Liver (tissue), 9 donors: ENCODE data around the gene KRT83. TPM values are rescaled to one million over a fixed set of nuclear protein-coding genes. Genes with fewer than 3 reads are reported as not detected.

Experiments
- DNase-seq: peaks from one replicate; pipeline ENCODE4 v3.0.0-alpha.2; 2017; ENCODE audit warnings: low spot score
- H3K27ac ChIP-seq, 2 donors: one replicate each; pipeline ENCODE4 v1.7.0; 2013; ENCODE audit warnings: inconsistent platforms in 2 of 2, low read length in 2 of 2, control low read depth in 1 of 2, low read depth in 1 of 2, mild to moderate bottlenecking in 1 of 2
- H3K27me3 ChIP-seq, 4 donors: one replicate each; pipeline versions ENCODE4 v1.6.1 to v1.7.0; 2013; ENCODE audit warnings: low read length in 3 of 4, inconsistent platforms in 1 of 4, mild to moderate bottlenecking in 1 of 4, moderate library complexity in 1 of 4; ENCODE audit not compliant: control insufficient read depth in 4 of 4, insufficient read depth in 4 of 4
- H3K36me3 ChIP-seq, 4 donors: one replicate each; pipeline versions ENCODE4 v1.6.1 to v1.7.0; 2013; ENCODE audit warnings: low read length in 3 of 4, mild to moderate bottlenecking in 3 of 4, low read depth in 1 of 4, moderate library complexity in 1 of 4; ENCODE audit not compliant: control insufficient read depth in 4 of 4, insufficient read depth in 3 of 4
- H3K4me1 ChIP-seq, 4 donors: one replicate each; pipeline versions ENCODE4 v1.6.1 to v1.7.0; 2013; ENCODE audit warnings: low read length in 3 of 4, mild to moderate bottlenecking in 3 of 4, moderate library complexity in 1 of 4; ENCODE audit not compliant: control insufficient read depth in 4 of 4, insufficient read depth in 4 of 4
- H3K4me3 ChIP-seq, 3 donors: one replicate each; pipeline versions ENCODE4 v1.6.1 to v1.7.0; 2013; ENCODE audit warnings: low read length in 3 of 3, control low read depth in 1 of 3, low read depth in 1 of 3, mild to moderate bottlenecking in 1 of 3
- H3K9ac ChIP-seq, 2 donors: one replicate each; pipeline ENCODE4 v1.7.0; 2013; ENCODE audit warnings: low read length in 2 of 2, mild to moderate bottlenecking in 2 of 2, moderate library complexity in 2 of 2, control low read depth in 1 of 2, low read depth in 1 of 2
- H3K9me3 ChIP-seq, 4 donors: one replicate each; pipeline versions ENCODE4 v1.6.1 to v1.7.0; 2013; ENCODE audit warnings: low read length in 3 of 4; ENCODE audit not compliant: control insufficient read depth in 4 of 4
- ATF3 ChIP-seq: IDR thresholded peaks from 2 replicates; pipeline ENCODE4 v1.6.1; 2016; ENCODE audit warnings: antibody characterized with exemption
- CTCF ChIP-seq: fragments of 150-350 bp; IDR thresholded peaks from 2 replicates; pipeline ENCODE4 v1.5.1; 2017; ENCODE audit warnings: improper control_type of control experiment, low read depth, low read length; ENCODE audit not compliant: missing input control
- EGR1 ChIP-seq, 2 donors: IDR thresholded peaks; 2 replicates each; pipeline ENCODE4 v1.6.1; 2016 to 2018; ENCODE audit warnings: antibody characterized with exemption in 2 of 2, low read depth in 2 of 2
- FOXA1 ChIP-seq: IDR thresholded peaks from 2 replicates; pipeline ENCODE4 v1.6.1; 2016; ENCODE audit warnings: antibody characterized with exemption
- FOXA2 ChIP-seq: IDR thresholded peaks from 2 replicates; pipeline ENCODE4 v1.6.1; 2016; ENCODE audit warnings: antibody characterized with exemption
- GABPA ChIP-seq, 2 donors: IDR thresholded peaks in 1 of 2; conservative IDR thresholded peaks in 1 of 2; 2 replicates each; pipeline ENCODE4 v1.6.1; 2016; ENCODE audit warnings: antibody characterized with exemption in 2 of 2, mild to moderate bottlenecking in 1 of 2, moderate library complexity in 1 of 2
- HNF4A ChIP-seq, 2 donors: conservative IDR thresholded peaks; 2 replicates each; pipeline ENCODE4 v1.6.1; 2016; ENCODE audit warnings: antibody characterized with exemption in 2 of 2, mild to moderate bottlenecking in 2 of 2
- HNF4G ChIP-seq: IDR thresholded peaks from 2 replicates; pipeline ENCODE4 v1.6.1; 2016; ENCODE audit warnings: antibody characterized with exemption
- JUND ChIP-seq, 2 donors: IDR thresholded peaks; 2 replicates each; pipeline ENCODE4 v1.6.1; 2016; ENCODE audit warnings: antibody characterized with exemption in 2 of 2
- MAX ChIP-seq: IDR thresholded peaks from 2 replicates; pipeline ENCODE4 v1.6.1; 2016; ENCODE audit warnings: antibody characterized with exemption
- NR2F2 ChIP-seq: IDR thresholded peaks from 2 replicates; pipeline ENCODE4 v1.6.1; 2016; ENCODE audit warnings: antibody characterized with exemption
- RAD21 ChIP-seq, 2 donors: IDR thresholded peaks; 2 replicates each; pipeline ENCODE4 v1.6.1; 2016; ENCODE audit warnings: antibody characterized with exemption in 2 of 2, mild to moderate bottlenecking in 2 of 2
- REST ChIP-seq: IDR thresholded peaks from 2 replicates; pipeline ENCODE4 v1.6.1; 2016; ENCODE audit warnings: antibody characterized with exemption, mild to moderate bottlenecking
- RXRA ChIP-seq, 2 donors: IDR thresholded peaks; 2 replicates each; pipeline ENCODE4 v1.6.1; 2017 to 2018; ENCODE audit warnings: antibody characterized with exemption in 2 of 2, mild to moderate bottlenecking in 1 of 2
- SP1 ChIP-seq: IDR thresholded peaks from 2 replicates; pipeline ENCODE4 v1.6.1; 2018; ENCODE audit warnings: antibody characterized with exemption, mild to moderate bottlenecking
- TAF1 ChIP-seq: conservative IDR thresholded peaks from 2 replicates; pipeline ENCODE4 v1.6.1; 2016; ENCODE audit warnings: antibody characterized with exemption, mild to moderate bottlenecking
- YY1 ChIP-seq: IDR thresholded peaks from 2 replicates; pipeline ENCODE4 v1.6.1; 2016; ENCODE audit warnings: antibody characterized with exemption, mild to moderate bottlenecking
- ZBTB33 ChIP-seq: IDR thresholded peaks from 2 replicates; pipeline ENCODE4 v1.6.1; 2016; ENCODE audit warnings: antibody characterized with exemption
- WGBS: extraction: QIAGEN DNeasy Blood & Tissue Kit; methylation state at CpG from one replicate; pipeline ENCODE4 v1.1.7; 2013; 5-methylcytosine and 5-hydroxymethylcytosine counted together
- polyA plus RNA-seq, 2 donors: library from polyadenylated mRNA; stranded (reverse) in 1 of 2; unstranded in 1 of 2; fragments of 200-250 nt in 1 of 2; fragments of >200 nt in 1 of 2; fragmentation: Nextera tagmentation in 1 of 2; extraction: Ambion mirVana in 1 of 2; gene quantifications; one replicate each; pipeline versions ENCODE4 v1.2.1 to v1.2.3, GENCODE V29; 2013 to 2015
- total RNA-seq, 2 donors: library from RNA; depleted of rRNA; stranded (reverse); fragments of >200 nt; gene quantifications; one replicate each; pipeline ENCODE4 v1.2.3, GENCODE V29; 2014
- donor health status: healthy.
- donor health status: healthy.
- donor health status: healthy.
- donor health status: healthy.
- donor health status: healthy.

Gene KRT83
- total and polyA plus RNA-seq, 4 donors: not detected

- Histone ChIP-seq H3K36me3 (no peaks in the 10 kb centered on the region), H3K9ac (no peak overlapping the region), H3K9me3 (no peaks in the 10 kb centered on the region), H3K27ac (no peak overlapping the region), H3K4me3 (no peak overlapping the region), H3K4me1 (peaks cover 0 to 15% (median 7%) of the 10 kb centered on the region in 4 donors), H3K27me3 (no peaks in the 10 kb centered on the region)
- TF ChIP-seq FOXA1 (no peak), EGR1 (IDR thresholded peaks at IDR 0.05; ENCODE audit: low read depth in 2 of 2) (no peak), RAD21 (IDR thresholded peaks at IDR 0.05) (no peak), HNF4A (conservative IDR thresholded peaks at IDR 0.05) (no peak), TAF1 (no peak), MAX (no peak), REST (no peak), SP1 (no peak), NR2F2 (no peak), RXRA (IDR thresholded peaks at IDR 0.05) (no peak), GABPA (IDR thresholded peaks at IDR 0.05 in 1 of 2, conservative IDR thresholded peaks at IDR 0.05 in 1 of 2) (no peak), ATF3 (no peak), CTCF (no peak), YY1 (no peak), JUND (IDR thresholded peaks at IDR 0.05) (no peak), HNF4G (no peak), FOXA2 (no peak)
- WGBS: 90% methylated on average over 7 of the region's 7 CpGs
- no peak for DNase-seq
Observed at GRCh38 chr12:52364061-52364460, 42.9 kb upstream of the KRT83 start.

- no peak for DNase-seq
- no peak overlapping the region for H3K9ac ChIP-seq
- H3K36me3 ChIP-seq: no peaks in the 10 kb centered on the region
- WGBS: 71% methylated on average over 12 of the region's 12 CpGs
- H3K27ac ChIP-seq: no peak overlapping the region
- peaks cover 0 to 15% (median 7%) of the 10 kb centered on the region in 4 donors for H3K4me1 ChIP-seq
- H3K4me3 ChIP-seq: no peak overlapping the region
- H3K9me3 ChIP-seq: no peaks in the 10 kb centered on the region
- no peaks in the 10 kb centered on the region for H3K27me3 ChIP-seq
- TF ChIP-seq ATF3: no peak
- no peak for TF ChIP-seq FOXA1
- TF ChIP-seq REST: no peak
- TF ChIP-seq HNF4G: peak; percentile 40
- TF ChIP-seq CTCF: no peak
- TF ChIP-seq YY1: no peak
- TF ChIP-seq ZBTB33: no peak
- peak in 1 of 2 donors; percentile 19 for TF ChIP-seq RXRA (IDR thresholded peaks at IDR 0.05)
Observed at GRCh38 chr12:52363111-52363679, 42.0 kb upstream of the KRT83 start.
